Measurements from ENCODE around the gene ME2.

DNA sequence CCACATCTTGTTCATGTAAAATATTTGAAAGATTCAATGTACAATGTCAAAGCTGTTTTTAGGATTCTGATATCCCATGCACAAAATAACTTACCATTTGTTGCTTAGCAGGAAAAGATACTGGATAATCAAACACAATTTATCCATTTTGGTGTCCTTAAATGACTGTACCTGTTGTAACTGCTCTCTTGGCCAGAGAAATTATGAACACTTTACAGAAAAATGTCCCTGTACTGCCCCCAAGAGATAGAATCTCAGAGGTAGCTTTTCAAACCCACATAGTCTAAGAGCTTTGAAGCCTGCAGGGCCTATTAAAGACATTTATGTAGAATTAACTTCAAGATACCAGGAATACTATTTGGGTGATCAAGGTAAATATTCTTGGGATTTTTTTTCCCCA is 12.2 kb upstream of the ME2 start:
- TF ChIP-seq, protein P1, sequence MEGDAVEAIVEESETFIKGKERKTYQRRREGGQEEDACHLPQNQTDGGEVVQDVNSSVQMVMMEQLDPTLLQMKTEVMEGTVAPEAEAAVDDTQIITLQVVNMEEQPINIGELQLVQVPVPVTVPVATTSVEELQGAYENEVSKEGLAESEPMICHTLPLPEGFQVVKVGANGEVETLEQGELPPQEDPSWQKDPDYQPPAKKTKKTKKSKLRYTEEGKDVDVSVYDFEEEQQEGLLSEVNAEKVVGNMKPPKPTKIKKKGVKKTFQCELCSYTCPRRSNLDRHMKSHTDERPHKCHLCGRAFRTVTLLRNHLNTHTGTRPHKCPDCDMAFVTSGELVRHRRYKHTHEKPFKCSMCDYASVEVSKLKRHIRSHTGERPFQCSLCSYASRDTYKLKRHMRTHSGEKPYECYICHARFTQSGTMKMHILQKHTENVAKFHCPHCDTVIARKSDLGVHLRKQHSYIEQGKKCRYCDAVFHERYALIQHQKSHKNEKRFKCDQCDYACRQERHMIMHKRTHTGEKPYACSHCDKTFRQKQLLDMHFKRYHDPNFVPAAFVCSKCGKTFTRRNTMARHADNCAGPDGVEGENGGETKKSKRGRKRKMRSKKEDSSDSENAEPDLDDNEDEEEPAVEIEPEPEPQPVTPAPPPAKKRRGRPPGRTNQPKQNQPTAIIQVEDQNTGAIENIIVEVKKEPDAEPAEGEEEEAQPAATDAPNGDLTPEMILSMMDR (conservative IDR thresholded peaks at IDR 0.05; ENCODE audit: low read length): peak; percentile 60
- TF ChIP-seq EZH2phosphoT487 (IDR thresholded peaks at IDR 0.05; ENCODE audit: borderline replicate concordance, low read depth, low read length): no peak

Measured in OCI-LY7 (cell line).